Stimulated activated CD8-positive, alpha-beta memory T cell treated with anti-CD3 and anti-CD28 coated beads, Interleukin-15, amount 100 ng/mL, for 1 hour (primary cell): ENCODE measurements around the gene MYLK2.

Experiments used
- DNase-seq: peaks from one replicate; pipeline ENCODE4 v3.0.0-alpha.2; 2020; ENCODE audit warnings: low read depth

Gene MYLK2

DNA sequence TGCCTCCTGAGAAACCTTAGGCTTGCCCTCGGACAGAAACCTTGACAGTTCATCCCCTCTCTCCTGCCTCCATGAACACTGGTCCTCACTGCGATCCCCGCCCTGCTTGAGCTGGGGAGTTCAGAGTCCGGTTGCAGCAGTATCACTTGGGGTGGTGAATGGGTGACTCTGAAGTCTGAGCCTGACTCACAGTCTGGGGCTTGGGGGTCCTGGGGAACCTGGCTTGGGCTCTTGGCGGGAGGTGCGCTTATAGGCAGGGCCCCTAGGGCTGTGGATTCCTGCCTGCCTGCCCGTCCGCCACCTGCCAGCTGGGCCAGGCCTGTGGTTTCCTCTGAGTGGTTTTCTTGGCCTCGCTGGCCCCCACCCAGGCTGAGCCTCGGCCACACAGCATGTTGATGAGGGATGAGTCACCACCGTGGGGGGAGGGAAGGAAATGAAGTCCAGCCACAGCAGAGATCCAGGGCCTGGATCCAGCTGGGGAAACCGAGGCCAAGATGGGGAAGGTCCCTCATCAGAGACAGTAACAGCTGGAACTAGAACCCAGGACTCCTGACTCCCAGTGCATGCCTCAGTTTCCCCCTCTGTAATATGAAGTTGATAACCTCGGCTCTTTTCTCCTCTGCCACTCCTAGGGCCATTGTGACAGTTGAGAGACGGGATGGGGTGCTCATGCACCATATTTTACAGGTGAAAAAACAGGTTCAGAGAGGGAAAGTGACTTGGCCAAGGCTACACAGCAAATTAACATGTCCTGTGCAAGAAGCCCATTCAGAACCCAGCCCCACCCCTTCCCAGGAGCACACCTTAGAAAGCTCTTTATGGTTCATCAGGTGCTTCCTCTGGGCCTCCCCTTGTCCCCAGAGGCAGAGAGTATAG lies 17.1 kb downstream of the MYLK2 start:
- DNase-seq: no peak

DNA sequence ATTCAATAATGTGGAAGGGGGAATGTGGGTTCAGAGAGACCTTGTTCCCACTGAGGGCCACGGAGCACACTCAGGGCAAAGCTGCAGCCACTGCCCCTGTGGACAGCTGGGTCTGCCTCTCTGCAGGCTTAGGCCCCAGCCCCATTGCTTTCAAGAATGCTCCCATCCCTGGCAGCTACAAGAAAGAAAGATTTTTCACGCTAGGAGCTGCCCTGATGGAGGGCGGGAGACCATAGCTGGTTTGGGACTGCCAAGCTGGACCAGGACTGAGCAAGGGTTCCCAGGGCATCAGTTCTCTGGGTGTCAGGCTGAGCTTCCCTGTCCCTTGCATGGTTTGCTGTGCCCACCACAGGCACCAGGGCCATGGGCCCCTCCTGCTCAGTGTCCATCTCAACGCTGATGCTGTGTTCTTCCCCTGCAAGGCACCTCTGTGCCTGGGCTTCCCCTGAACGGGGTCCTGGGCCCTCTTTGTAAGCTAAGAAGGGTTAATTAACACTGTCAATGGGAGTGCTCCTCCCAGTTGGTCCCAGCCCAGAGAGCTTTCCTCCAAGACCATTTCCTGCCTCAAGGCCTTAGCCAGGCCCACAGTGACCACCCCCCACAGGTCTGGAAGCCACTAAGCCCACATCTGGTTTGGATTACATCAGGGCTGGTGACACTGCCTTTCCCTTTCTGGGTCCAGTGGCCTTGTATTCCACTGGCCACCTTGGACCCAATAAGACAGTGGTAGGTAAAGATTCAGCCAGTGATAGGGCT lies 17.9 kb downstream of the MYLK2 start:
- no peak for DNase-seq

DNA sequence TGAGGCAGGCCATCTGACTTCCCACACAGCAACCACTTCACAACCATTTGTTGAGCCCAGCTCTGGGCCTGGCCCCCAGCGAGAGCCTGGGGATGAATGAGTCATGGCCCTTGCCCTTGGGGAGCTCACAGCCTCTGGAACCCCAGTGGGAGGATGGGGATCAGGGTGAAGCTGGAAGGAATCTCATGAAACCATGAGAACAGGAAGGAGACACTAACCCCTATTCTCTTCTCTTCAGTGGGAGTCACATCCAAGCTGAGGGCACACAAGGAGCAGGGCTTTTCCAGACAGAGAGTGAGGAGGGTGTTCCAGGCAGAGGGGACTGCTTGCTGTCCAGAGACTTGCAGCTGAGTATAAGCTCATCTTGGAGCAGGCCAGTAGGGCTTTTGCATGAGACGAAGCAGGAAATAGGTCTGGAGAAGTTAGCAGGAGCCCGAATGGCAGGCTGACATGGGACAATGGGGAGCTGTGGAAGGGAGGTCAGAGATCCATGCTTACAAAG lies 18.8 kb downstream of the MYLK2 start:
- no peak for DNase-seq

DNA sequence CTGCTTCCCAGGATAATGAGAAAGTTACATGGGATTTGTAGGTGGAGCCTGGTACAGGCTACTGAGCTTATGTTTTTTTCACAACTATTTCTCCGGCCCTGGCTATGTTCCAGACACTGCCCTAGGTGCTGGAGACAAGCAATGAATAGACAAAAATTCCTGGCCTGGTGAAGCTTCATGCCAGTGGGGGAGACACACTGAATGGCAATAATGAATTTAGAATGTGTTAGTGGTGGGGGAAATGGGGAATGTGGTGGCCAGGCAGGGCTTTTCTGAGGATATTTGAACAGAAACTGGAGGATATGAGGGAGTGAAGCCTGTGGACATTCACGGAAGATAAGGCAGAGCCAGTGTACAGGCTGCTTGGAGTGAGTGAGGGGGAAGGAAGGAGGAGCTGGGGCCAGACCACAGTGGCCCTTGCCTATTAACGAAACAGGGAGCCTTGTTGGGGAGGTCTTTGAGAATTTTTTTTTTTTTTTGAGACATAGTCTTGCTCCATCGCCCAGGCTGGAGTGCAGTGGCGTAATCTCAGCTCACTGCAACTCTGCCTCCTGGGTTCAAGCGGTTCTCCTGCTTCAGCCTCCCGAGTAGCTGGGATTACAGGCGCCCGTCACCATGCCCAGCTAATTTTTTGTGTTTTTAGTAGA lies 19.6 kb downstream of the MYLK2 start:
- no peak for DNase-seq

DNA sequence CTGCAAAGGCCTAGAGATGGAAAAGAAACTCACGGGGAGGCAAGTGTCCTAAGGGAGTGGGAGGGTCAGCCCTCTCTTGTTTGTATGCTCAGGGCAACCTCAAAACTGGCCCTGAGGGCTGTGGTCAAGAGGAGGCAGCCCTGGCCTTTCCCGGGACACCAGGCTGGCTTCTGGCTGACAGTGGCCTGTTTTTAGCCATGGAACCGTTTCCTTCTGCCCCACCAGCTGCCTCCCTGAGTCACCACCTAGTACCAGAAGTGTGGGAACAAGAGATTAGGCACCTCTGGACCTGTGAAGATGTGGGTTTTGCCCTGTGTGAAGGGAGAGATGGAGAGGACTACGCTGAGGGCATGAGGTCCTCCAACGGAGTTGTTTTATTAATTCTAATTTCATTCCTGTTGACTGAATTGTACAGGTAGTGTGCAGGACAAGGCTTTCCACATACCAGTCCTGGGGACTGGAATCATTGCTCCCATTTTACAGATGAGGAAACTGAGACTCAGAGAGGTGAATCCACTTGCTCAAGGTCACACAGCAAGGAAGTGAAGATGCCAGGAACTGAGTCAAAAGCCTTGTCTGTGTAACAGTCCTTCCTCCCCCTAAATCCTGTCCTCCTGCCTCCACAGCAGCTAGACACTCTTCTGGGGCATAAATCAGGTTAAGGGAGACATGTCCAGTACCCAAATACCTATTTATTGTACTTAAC lies 20.8 kb downstream of the MYLK2 start:
- DNase-seq: no peak

DNA sequence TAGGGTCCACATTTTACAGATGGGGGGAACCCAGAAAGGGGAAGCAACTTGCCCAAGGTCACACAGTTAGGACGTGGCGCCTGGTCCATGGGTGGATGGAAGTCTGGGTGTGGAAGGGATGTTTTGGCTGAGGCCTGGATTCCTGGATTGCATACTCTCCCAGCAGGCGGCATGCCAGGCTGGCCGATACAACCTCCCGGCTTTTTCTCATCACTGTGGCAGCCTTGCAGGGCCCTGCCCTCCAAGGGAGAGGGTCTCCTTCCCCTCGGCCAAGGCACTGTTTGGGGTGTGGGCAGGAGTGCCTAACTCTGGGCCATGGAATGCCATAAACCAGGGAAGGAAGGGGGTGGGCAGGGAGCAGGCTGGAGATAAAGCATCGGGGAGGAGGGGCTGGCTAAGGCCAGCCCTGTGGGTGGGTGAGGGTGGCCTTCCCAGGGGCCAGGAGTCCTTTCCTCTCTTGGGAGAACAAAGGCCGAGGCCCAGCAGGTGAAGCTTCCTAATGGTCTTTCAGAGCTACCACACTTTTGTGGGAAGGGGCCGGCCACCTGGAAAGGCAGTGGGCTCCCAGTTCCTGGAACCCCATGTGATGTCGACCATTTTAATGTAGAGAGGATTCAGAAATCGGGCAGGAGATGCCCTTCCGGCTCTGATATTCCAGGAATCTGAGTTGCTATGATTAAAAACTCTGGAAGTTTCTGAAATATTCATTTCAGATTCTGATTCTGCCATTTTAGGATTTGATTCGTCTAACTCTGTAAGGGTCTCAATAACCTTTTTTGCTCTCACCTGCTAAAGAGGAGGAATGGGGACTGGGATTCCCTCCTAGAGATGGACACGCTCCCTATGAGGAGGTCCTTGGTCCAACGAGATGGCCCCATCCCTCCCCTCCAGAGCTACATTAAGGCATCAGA lies 22.0 kb downstream of the MYLK2 start:
- DNase-seq: no peak

DNA sequence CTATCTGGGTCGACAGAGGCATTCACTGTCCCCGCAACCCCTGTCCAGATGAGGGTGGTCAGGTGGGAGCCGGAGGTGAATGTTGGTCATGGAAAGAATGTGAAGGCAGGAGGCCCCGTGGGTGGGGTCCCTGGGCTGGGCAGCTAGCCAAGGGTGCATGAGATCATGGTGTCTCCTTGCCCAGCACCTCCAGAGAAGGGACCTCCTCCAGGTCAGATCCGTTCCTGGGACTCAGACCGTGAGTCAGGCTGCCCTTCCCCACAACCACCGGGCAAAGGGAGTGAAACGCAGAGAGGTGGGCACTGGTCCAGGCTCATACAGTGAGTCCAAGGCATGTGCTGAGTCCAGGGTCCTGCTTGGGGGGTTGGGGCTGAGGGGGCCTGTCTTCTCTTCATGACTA lies 22.8 kb downstream of the MYLK2 start:
- no peak for DNase-seq

DNA sequence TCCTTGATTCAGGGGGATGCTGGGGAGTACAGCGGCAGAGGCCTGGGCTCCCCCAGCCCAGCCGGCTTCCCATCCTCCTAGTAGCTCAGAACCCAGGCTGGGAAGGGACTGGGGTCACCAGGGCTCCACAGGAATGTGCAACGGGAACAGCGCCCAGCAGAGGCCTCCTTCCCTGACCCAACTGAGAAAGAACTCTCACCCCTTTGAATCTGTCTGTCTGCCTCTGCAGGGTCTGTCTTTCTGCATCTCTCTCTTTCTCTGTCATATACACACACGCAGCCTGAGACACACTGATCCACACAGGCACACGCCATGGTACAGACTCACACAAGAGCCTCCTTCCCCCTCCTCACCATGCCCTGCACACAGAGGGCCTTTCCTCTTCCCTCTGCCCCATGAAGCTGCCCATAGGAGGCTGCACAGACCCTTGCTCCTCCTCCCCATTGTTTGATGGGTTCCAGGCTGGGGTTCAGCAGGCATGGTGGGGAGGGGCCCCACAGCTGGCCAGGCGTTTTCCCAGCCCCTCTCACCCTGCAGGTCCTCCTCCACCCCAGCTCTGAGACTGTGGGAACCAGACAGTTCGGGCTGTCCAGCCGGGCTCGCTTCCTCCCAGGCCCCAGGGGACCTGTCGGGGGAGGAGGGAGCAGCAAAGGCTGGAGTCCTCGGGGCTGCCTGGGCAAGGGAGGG lies 23.5 kb downstream of the MYLK2 start:
- DNase-seq: no peak

DNA sequence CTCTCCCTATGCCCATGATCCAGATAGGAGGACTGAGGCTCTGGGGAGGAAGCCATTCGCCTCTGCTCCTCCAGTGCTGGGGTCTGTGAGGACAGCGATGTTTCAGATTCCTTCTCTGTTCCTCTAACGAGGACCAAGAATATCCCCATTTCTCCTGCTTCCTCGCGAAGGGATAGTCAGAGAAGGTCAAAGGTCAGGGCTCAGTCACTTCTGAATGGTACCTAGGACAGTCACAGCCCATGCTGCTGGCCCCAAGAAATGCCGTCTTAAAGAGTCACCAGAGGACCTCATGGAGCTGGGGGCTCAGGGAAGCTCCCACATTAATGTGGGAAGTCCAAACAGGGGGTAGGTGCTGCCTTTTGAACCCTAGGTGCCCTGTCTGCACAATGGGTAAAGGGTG lies 24.1 kb downstream of the MYLK2 start:
- no peak for DNase-seq

DNA sequence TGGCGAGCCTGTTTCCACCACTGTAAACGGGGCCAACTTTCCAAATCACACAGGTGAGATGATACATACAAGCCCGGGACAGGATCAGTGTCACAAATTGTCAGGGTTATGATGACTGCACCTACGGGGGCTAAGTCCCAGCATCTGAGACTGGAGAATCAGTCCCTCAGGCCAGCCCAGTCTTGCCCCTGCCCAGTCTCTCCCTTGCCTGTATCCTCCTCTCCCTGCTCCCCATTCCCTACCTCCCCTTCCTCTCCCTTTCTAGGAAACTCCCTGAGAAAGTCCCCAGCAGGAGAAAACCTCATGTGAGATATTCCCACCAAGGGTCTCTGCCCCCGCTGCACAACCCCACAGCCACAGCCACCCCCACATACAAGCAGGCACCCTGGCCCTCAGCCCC lies 24.7 kb downstream of the MYLK2 start:
- DNase-seq: no peak

DNA sequence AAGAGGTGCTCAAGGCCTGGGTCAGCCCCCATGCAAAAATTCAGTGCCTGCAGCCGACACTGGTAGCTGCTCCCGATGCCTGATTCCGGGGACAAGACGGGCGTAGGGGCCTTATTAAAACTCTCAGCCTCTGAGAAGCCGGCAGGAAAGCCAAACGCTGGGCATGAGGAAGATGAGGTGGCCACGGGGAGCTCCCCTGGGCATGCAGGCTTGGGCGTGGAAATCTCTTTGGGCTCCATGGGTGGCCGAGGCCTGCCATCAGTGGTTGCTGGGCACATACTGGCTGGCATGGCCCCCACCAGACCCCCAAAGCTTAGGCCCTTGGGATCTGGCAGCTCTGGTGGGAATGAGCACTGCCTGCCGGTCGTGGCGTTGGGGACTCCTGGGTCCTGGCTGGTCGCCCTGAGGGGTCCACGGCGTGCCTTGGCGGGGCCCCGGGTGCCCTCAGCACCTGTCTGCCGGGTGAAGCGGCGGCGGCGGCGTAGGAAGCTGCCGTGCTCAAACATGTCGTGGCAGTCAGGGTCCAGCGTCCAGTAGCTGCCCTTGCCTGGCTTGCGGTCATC lies 25.7 kb downstream of the MYLK2 start:
- no peak for DNase-seq

DNA sequence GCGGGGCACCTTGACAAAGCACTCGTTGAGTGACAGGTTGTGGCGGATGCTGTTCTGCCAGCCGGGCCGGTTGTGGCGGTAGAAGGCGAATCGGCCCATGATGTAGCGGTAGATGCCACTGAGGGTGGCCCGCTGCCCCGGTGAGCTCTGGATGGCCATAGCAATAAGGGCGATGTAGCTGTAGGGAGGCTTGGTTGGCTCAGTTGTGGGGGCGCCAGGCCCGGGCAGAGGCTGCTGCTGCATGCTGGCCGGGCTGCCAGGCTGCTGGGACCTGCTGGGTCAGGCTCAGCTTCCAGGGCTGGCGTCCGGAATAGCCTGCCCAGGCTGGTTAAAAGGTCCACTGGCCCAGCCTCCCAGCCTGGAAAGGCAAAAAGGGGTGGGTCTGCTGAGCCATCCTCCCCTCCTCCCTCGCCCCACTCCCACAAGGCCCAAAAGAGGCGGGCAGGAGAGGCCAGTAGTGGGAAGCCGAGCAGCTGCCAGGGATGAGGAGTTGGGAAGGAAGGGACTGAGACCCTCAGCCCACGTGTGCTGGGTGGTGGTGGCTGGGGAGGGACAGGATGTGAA lies 26.2 kb downstream of the MYLK2 start, which contains the start of gene FOXS1:
Gene FOXS1, minus strand, starts transcription at position 305 of the 564 bp plus-strand sequence. Its CDS starts 62 bp downstream, at position 243.
- no peak for DNase-seq

DNA sequence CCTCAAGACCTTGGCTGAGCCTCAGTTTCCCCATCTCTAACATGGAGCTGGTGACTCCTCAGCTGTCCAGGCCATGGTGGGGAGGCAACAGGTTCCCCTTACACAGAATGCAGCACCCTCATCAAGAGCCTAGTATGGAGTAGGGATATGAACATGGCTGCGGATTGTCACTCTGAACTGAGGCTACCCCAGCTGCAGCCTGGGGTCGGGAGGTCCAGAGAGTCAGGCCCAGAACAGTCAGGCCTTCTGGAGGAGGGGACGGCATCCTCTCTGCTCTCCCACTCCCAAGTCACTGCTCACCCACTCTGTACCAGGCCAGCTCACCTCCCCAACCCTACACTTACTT lies 27.6 kb downstream of the MYLK2 start:
- no peak for DNase-seq

DNA sequence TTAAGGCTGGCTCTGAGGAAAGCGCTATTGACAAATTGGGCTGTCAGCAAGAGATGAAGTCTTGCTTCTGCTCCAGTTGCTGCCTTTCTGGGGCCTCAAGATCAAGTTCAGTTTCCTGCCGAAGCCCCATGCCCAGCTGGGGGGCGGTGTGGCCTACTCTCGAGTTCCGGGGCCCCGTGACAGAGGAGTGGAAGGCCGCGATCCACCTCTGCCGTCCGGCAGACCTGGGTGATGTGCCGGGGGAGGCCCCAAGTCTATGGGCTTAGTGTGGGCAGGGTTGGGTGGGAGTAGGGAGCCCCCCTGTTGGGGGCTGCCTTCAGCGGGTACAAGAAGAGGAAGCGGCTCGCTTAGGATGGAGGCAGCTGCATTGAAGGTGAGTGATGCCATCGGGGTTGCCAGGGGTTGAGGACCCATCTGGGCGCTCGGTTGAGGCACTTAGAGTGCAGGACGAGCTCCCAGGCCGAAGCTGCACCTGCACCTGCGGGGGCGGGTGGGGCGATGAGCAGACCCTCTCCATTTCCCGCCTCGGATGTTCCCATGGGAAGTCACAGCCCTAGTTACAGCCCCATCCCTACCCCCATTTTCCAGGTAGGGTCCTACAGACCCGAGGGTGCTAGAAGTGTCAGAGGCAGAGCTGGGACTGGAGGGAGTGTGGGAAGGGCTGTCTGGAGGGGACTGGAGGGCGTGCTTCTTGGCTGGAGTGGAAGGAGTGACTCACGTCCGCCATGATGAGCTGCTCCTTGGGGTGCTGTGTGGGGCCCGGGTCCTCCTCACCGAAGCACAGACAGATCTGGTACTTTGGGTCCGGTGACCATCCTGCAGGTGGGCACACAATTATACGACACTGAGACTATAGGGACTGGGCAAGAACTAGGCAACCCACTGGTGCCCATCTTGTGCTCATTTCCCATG lies 29.2 kb downstream of the MYLK2 start:
- no peak for DNase-seq

DNA sequence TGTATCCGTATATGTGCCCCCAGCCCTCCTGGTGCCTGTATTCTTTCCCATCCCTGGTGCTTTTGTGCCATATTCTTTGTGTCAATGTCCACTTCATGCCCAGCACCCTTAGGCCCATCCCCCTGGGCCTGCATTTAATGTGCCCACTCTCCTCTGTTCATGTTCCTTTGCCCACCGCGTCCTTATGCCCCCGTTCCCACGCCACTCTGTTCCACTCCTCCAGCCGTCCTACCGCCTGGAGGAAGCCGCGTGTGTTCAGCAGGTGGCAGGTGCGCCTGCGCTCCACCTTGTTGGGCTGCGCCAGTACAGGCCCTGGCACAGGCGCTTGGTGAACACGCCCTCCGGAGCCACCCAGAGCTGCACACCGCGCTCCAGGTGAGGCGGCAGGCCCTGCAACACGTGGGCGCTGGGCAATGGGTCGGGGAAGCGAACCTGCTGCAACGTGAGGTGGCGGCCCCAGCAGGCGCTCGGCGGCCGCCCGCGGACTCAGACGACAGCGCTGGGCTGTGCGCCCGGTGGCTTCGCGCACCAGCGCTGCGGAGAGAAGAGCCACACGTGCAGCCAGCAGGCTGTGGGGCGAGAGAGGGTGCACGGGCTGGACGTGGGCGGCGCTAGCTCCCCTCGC lies 30.3 kb downstream of the MYLK2 start:
- DNase-seq: no peak

DNA sequence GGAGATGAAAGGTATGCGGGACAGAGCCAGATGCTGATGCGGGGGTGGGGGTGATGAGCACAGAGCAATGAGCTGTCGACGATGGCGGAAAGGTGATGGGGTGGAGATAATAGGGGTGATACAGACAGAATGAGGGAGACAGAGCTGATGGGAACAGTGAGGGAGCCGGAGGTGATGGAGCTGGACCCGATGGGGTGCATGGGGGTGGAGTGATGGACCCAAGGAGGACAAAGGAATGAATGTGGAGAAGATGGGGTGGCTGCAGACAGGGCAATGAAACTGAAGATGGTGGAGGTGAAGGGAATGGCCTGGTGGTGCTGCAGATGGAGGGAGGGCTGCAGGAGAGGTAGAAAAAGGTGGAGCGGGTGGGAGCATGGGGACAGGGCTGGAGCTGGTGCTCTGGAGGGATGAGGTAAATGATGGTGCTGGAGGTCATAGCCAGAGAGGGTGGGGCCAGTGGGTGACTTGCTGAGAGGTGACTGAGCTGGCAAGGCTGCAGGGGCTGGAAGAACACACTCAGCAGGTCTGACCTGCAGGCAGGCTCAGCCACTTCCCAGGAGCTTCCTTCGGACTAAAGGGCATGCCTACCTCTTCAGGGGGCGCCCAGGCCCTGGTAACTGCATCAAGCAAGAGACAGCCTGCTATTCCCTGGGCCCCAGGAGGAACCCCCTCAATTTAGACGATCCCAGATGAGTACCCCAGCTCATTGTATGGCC lies 32.2 kb downstream of the MYLK2 start:
- no peak for DNase-seq

DNA sequence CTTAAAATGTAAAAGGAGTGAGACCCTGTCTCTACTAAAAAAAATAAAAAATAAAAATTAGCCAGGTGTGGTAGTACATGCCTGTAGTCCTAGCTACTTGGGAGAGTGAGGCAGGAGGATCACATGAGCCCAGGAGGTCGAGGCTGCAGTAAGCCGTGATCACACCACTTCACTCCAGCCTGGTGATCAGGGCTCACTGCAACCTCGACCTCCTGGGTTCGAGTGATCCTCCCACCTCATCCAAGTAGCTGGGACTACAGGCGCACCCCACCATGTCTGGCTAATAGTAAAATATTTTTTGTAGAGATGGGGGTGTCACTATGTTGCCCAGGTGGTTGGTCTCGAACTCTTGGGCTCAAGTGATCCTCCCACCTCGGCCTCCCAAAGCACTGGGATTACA lies 34.3 kb downstream of the MYLK2 start:
- DNase-seq: no peak

DNA sequence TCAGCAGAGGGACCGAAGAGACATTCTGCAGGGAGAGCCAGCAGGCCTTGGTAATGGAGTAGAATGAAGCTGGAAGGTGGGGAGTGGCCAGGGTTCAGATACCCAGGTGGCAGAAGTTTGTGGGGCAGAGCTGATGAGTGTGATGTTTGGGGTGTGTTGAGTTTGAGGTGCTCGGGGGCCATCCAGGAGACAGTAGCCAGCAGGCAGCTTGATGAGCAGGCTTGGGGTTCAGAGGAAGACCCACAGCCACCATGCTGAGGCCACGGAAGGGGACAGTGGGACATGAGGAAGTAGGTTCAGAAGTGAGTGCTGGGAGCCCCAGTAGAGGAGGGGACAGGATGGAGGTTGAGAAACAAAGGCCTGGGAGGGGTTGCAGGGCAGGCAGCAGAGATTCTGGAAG lies 37.4 kb downstream of the MYLK2 start:
- no peak for DNase-seq
